ENCODE data around the gene PEDS1. TPM values are rescaled to one million over a fixed set of nuclear protein-coding genes. Genes with fewer than 3 reads are reported as not detected.
A peak's percentile ranks its signal among the peaks of the same experiment; 100 is the strongest.
"Not testable (repeated sequence)": the region's sequence is repeated elsewhere in the genome, so short reads cannot be mapped to it uniquely, and the experiment has no call there.

Gene PEDS1
- total RNA-seq, 2 experiments from 2014 or later = 22.1 to 24.5 TPM

- Mint-ChIP-seq H3K4me1 (peaks cover 4% of the 10 kb centered on the region), H3K27me3 (peaks cover 17% of the 10 kb centered on the region), H3K36me3 (peaks cover 2% of the 10 kb centered on the region), H3K9me3 (no peaks in the 10 kb centered on the region), H3K4me3 (no peak overlapping the region), H3K27ac (no peak overlapping the region)
- POLR2A ChIA-PET = interaction anchor here (0.5 to 1.2 kb wide), 3 partner anchors 277 to 771 kb away, joined by 3 to 5 read pairs (median 3); partner anchors contain the start of genes DPM1 and MOCS3
- no peak for ATAC-seq (ENCODE audit: low read depth)
- no peak for DNase-seq
Measured at GRCh38 chr20:50187403-50188051, 34.0 kb upstream of the PEDS1 start.

GRCh38 chr20:50186987-50187402 is 33.5 kb upstream of the PEDS1 start:
- H3K4me3 Mint-ChIP-seq = no peak overlapping the region
- POLR2A ChIA-PET = interaction anchor here (0.5 to 1.2 kb wide), 3 partner anchors 277 to 771 kb away, joined by 3 to 5 read pairs (median 3); partner anchors contain the start of genes DPM1 and MOCS3
- ATAC-seq (ENCODE audit: low read depth) = no peak
- H3K27ac Mint-ChIP-seq = no peak overlapping the region
- H3K9me3 Mint-ChIP-seq = no peaks in the 10 kb centered on the region
- no peaks in the 10 kb centered on the region for H3K36me3 Mint-ChIP-seq
- no peak for DNase-seq
- H3K4me1 Mint-ChIP-seq = peaks cover 3% of the 10 kb centered on the region
- H3K27me3 Mint-ChIP-seq = peaks cover 17% of the 10 kb centered on the region

GRCh38 chr20:50186151-50186885 is 32.8 kb upstream of the PEDS1 start:
- no peak overlapping the region for H3K4me3 Mint-ChIP-seq
- ATAC-seq (ENCODE audit: low read depth) (no peak), DNase-seq (peak; percentile 89)
- peaks cover 17% of the 10 kb centered on the region for H3K27me3 Mint-ChIP-seq
- peaks cover 3% of the 10 kb centered on the region for H3K4me1 Mint-ChIP-seq
- H3K36me3 Mint-ChIP-seq = no peaks in the 10 kb centered on the region
- H3K27ac Mint-ChIP-seq = no peak overlapping the region
- no peaks in the 10 kb centered on the region for H3K9me3 Mint-ChIP-seq
- POLR2A ChIA-PET = interaction anchor here (1.2 kb wide), 1 partner anchor 278 kb away, joined by 5 read pairs; no protein-coding TSS in a partner anchor

GRCh38 chr20:50185426-50185825 is 31.9 kb upstream of the PEDS1 start:
- H3K36me3 Mint-ChIP-seq = no peaks in the 10 kb centered on the region
- POLR2A ChIA-PET = no interaction called here
- ATAC-seq (ENCODE audit: low read depth) = no peak

GRCh38 chr20:50182346-50182745 is 28.8 kb upstream of the PEDS1 start:
- Mint-ChIP-seq H3K4me3 (no peak overlapping the region), H3K27ac (no peak overlapping the region), H3K9me3 (no peaks in the 10 kb centered on the region), H3K4me1 (peaks cover 3% of the 10 kb centered on the region), H3K27me3 (peaks cover 17% of the 10 kb centered on the region), H3K36me3 (no peaks in the 10 kb centered on the region)
- DNase-seq (no peak), ATAC-seq (ENCODE audit: low read depth) (no peak)
- POLR2A ChIA-PET = interaction anchor here (0.7 kb wide), 1 partner anchor 270 kb away, joined by 4 read pairs; no protein-coding TSS in a partner anchor

More at GRCh38 chr20:50185426-50185825, 31.9 kb upstream of the PEDS1 start:
- no peak overlapping the region for H3K27ac Mint-ChIP-seq
- no peak for DNase-seq
- peaks cover 3% of the 10 kb centered on the region for H3K4me1 Mint-ChIP-seq
- H3K4me3 Mint-ChIP-seq = no peak overlapping the region
- peaks cover 17% of the 10 kb centered on the region for H3K27me3 Mint-ChIP-seq
- H3K9me3 Mint-ChIP-seq = no peaks in the 10 kb centered on the region

GRCh38 chr20:50181344-50181743 is 27.8 kb upstream of the PEDS1 start:
- DNase-seq (no peak), ATAC-seq (ENCODE audit: low read depth) (no peak)
- POLR2A ChIA-PET = interaction anchor here (0.6 kb wide), 2 partner anchors 282 to 285 kb away, joined by 3 read pairs; no protein-coding TSS in a partner anchor
- H3K9me3 Mint-ChIP-seq = no peaks in the 10 kb centered on the region
- peaks cover under 1% of the 10 kb centered on the region for H3K4me1 Mint-ChIP-seq
- H3K27me3 Mint-ChIP-seq = peaks cover 17% of the 10 kb centered on the region
- no peaks in the 10 kb centered on the region for H3K36me3 Mint-ChIP-seq
- H3K27ac Mint-ChIP-seq = no peak overlapping the region
- H3K4me3 Mint-ChIP-seq = no peak overlapping the region

GRCh38 chr20:50178672-50179071 is 25.1 kb upstream of the PEDS1 start:
- H3K27me3 Mint-ChIP-seq; H3K9me3 Mint-ChIP-seq; DNase-seq; H3K36me3 Mint-ChIP-seq; H3K4me3 Mint-ChIP-seq; ATAC-seq (ENCODE audit: low read depth); H3K4me1 Mint-ChIP-seq; H3K27ac Mint-ChIP-seq: not testable (repeated sequence)
- POLR2A ChIA-PET = interaction anchor here (0.7 to 1.2 kb wide), 3 partner anchors 10 to 282 kb away, joined by 3 to 6 read pairs (median 3); partner anchors contain the start of gene PEDS1

GRCh38 chr20:50175938-50176933 is 22.7 kb upstream of the PEDS1 start:
- Mint-ChIP-seq H3K36me3 (no peaks in the 10 kb centered on the region), H3K9me3 (no peaks in the 10 kb centered on the region), H3K4me3 (no peak overlapping the region), H3K4me1 (peaks cover 2% of the 10 kb centered on the region), H3K27ac (no peak overlapping the region), H3K27me3 (peaks cover 6% of the 10 kb centered on the region)
- no peak for ATAC-seq (ENCODE audit: low read depth)
- DNase-seq = no peak
- POLR2A ChIA-PET = interaction anchor here (1.0 kb wide), 1 partner anchor 23 kb away, joined by 6 read pairs; the partner anchor contains the start of gene PEDS1

- H3K27ac Mint-ChIP-seq = no peak overlapping the region
- H3K36me3 Mint-ChIP-seq = no peaks in the 10 kb centered on the region
- H3K9me3 Mint-ChIP-seq = no peaks in the 10 kb centered on the region
- ATAC-seq (ENCODE audit: low read depth) (no peak), DNase-seq (no peak)
- H3K4me1 Mint-ChIP-seq = peaks cover 3% of the 10 kb centered on the region
- no peak overlapping the region for H3K4me3 Mint-ChIP-seq
- POLR2A ChIA-PET = interaction anchor here (0.7 kb wide), 1 partner anchor 367 kb away, joined by 3 read pairs; no protein-coding TSS in a partner anchor
- peaks cover 10% of the 10 kb centered on the region for H3K27me3 Mint-ChIP-seq
Measured at GRCh38 chr20:50174456-50174855, 20.9 kb upstream of the PEDS1 start.

GRCh38 chr20:50172347-50173013 is 19.0 kb upstream of the PEDS1 start:
- POLR2A ChIA-PET = interaction anchor here (0.6 to 1.7 kb wide), 3 partner anchors 19 to 146 kb away, joined by 3 to 5 read pairs (median 4); partner anchors contain the start of gene PEDS1
- peak overlapping the region; percentile 15 for H3K4me3 Mint-ChIP-seq
- DNase-seq (no peak), ATAC-seq (ENCODE audit: low read depth) (peak; percentile 23)
- H3K9me3 Mint-ChIP-seq = no peaks in the 10 kb centered on the region
- H3K27me3 Mint-ChIP-seq = peaks cover 12% of the 10 kb centered on the region
- no peak overlapping the region for H3K27ac Mint-ChIP-seq
- H3K36me3 Mint-ChIP-seq = peaks cover 1% of the 10 kb centered on the region
- H3K4me1 Mint-ChIP-seq = peaks cover 5% of the 10 kb centered on the region

GRCh38 chr20:50170549-50171220 is 17.2 kb upstream of the PEDS1 start:
- POLR2A ChIA-PET = interaction anchor here (0.7 to 1.0 kb wide), 3 partner anchors 56 to 383 kb away, joined by 3 to 4 read pairs (median 4); no protein-coding TSS in a partner anchor
- no peaks in the 10 kb centered on the region for H3K9me3 Mint-ChIP-seq

More at GRCh38 chr20:50170549-50171220, 17.2 kb upstream of the PEDS1 start:
- H3K27ac Mint-ChIP-seq = no peak overlapping the region
- H3K36me3 Mint-ChIP-seq = peaks cover 1% of the 10 kb centered on the region
- peaks cover 12% of the 10 kb centered on the region for H3K27me3 Mint-ChIP-seq
- H3K4me3 Mint-ChIP-seq = no peak overlapping the region
- ATAC-seq (ENCODE audit: low read depth) = no peak
- DNase-seq = no peak
- H3K4me1 Mint-ChIP-seq = peaks cover 12% of the 10 kb centered on the region

Data from activated naive CD8-positive, alpha-beta T cell treated with anti-CD3 and anti-CD28 coated beads, Interleukin-2, amount 10 ng/mL, durations not matched to agents 7 days and 5 days (primary cell).